22Rv1 (cell line): ENCODE data around the gene ERMN.
"Not testable (repeated sequence)": the region's sequence is repeated elsewhere in the genome, so short reads cannot be mapped to it uniquely, and the experiment has no call there.

Experiments
- H3K27ac ChIP-seq: fragments of 450-650 bp; 2 replicates; pipeline ENCODE4 v1.5.1; 2017
- CTCF ChIP-seq: fragments of 450-650 bp; IDR thresholded peaks from 2 replicates; pipeline ENCODE4 v1.5.1; 2017; ENCODE audit warnings: mild to moderate bottlenecking
- ZFX ChIP-seq: fragments of 450-650 bp; IDR thresholded peaks from 2 replicates; pipeline ENCODE4 v1.6.1; 2017; ENCODE audit warnings: antibody characterized with exemption, borderline replicate concordance

Gene ERMN

GRCh38 chr2:157290525-157290924 lies 35.1 kb downstream of the ERMN start:
- no peak for TF ChIP-seq ZFX
- no peak for TF ChIP-seq CTCF
- H3K27ac ChIP-seq, result no peak overlapping the region

DNA sequence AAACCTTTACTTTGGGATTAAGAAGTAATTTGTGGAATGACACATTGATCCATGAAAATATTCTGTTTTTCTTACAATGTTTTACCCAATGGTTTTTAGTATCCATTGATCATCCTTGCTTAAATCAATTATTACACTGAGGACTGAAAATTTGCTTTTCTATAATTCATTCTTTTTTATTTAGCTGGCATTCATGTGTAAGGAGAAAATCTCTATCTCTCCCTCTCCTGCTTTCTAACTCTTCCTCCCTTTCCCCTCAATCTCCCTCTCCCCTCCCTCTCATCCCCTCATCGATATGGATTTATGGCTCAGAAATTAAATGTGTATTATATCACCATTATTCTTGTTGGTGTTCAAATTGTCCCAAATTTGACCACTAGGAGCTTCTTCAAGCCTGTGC lies 38.5 kb downstream of the ERMN start:
- no peak overlapping the region for H3K27ac ChIP-seq
- TF ChIP-seq ZFX (no peak), CTCF (no peak)

GRCh38 chr2:157283468-157283867 lies 42.2 kb downstream of the ERMN start:
- TF ChIP-seq CTCF, result no peak
- TF ChIP-seq ZFX, result no peak
- H3K27ac ChIP-seq, result no peak overlapping the region

DNA sequence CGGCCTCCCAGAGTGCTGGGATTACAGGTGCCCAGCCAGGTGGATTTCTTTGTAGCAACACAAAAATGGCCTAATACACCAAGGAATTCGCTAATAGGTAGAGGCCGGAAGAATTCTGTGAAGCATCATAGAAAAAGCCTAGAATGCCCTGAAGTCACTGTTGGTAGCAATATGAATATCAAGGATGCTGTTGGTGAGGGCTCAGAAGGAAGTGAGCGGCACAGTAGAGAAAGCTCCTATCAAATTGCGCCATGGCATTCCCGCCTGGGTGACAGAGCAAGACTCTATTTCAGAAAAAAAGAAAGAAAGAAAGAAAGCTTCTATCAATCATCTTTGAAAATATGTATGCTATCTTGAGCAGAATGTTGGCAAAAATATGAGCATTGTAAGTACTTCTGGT lies 44.3 kb downstream of the ERMN start:
- no peak overlapping the region for H3K27ac ChIP-seq
- no peak for TF ChIP-seq ZFX
- no peak for TF ChIP-seq CTCF

DNA sequence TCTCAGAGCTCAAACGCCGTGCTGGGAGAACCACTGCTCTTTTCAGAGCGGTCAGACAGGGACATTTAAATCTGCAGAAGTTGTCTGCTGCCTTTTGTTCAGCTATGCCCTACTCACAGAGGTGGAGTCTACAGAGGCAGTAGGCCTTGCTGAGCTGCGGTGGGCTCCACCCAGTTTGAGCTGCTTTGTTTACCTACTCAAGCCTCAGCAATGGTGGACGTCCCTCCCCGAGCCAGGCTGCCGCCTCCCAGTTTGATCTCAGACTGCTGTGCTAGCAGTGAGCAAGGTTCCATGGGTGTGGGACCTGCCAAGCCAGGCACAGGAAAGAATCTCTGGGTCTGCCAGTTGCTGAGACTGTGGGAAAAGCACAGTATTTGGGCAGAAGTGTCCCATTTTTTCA lies 46.3 kb downstream of the ERMN start:
- not testable (repeated sequence) for H3K27ac ChIP-seq

DNA sequence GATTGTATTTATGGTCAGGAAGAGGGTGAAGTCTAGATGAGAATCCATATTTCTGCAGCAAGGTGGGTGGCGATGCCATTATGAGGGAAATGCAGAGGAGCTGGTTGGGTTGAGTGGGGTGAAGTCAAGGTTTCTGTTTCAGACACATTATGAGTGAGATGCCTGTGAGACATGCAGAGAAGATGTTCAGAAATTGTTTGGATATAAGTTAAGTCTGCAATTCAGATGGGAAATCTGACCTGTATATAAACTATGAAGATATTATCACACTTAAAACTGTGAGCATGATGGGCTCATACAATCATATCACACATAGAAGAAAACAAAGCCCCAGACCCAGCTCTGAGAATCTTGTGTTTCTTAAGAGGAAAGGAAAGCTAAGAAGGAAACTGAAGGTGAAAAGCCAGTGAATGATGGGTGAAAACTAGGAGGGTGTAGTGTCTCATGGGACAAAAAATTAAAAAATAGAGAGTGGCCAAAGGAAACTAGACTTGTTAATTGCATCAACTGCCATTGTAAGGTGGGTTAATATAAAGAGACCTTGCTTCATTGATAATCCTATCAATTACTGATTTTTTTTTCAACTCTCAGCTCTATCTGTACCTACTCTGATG lies 53.9 kb downstream of the ERMN start:
- no peak overlapping the region for H3K27ac ChIP-seq
- no peak for TF ChIP-seq ZFX
- TF ChIP-seq CTCF, result no peak

- H3K27ac ChIP-seq, result no peak overlapping the region
- no peak for TF ChIP-seq ZFX
- no peak for TF ChIP-seq CTCF
Observed at GRCh38 chr2:157269922-157270321, 55.7 kb downstream of the ERMN start.

DNA sequence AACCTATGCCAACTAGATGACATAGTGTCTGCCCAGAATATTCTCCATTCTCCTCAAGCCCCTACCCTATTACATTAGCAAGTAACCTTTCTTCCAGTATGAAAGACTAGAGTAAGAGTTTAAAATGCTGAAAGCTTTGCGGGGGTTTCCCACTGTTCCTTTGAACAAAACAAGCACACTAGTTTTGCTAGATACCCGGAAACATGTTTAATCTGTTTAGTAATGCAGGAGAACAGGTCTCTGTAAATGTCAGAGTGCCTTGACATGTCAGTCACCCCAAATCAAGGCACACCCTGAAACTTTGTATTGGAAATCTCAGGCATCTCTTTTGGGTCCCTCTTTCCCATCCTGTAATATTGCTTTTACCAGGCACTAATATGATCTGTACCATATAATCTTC lies 56.6 kb downstream of the ERMN start:
- TF ChIP-seq CTCF (no peak), ZFX (no peak)
- H3K27ac ChIP-seq, result no peak overlapping the region
